ENCODE results near the gene ATP9B. TPM values are rescaled to one million over a fixed set of nuclear protein-coding genes. Genes with fewer than 3 reads are reported as not detected.
A peak's percentile ranks its signal among the peaks of the same experiment; 100 is the strongest.

ATP9B gene
- total and polyA plus RNA-seq, 10 of the 15 experiments (the other 5 are each of a cell fraction or from before 2014, with no cell fraction given): 0.74 to 20.7 (median 12.9) TPM

GRCh38 chr18:79395761-79396404 is 326.7 kb downstream of the ATP9B start, which contains the start of gene NFATC1:
Gene NFATC1, plus strand, starts transcription at chr18:79395930. Its CDS starts 295 bp downstream, at chr18:79396225.
- H3K36me3 ChIP-seq (ENCODE audit: control insufficient read depth in 2 of 2, insufficient read depth in 2 of 2, low read length in 1 of 2): no peaks in the 10 kb centered on the region
- BruUV-seq (replicated peaks): no TSS peak
- ATAC-seq (peak; percentile 6), DNase-seq (ENCODE audit: low read depth, low spot score) (no peak), FAIRE-seq (no peak)
- no peaks in the 10 kb centered on the region for H4K20me1 ChIP-seq (ENCODE audit: control insufficient read depth, insufficient read depth)
- H3K4me3 ChIP-seq: peak within 1 kb of the TSS; percentile 32; the same call in 1 of the 2 replicates
- WGBS (ENCODE audit: insufficient coverage, insufficient replicate concordance, low lambda C conversion rate, missing lambda C conversion rate): under 1% methylated on average over 49 of the region's 91 CpGs
- SMC1A ChIA-PET (ENCODE audit: uncharacterized antibody, unreplicated experiment): interaction anchor here (0.7 to 4.3 kb wide), 6 partner anchors 10 to 554 kb away, joined by 3 to 22 read pairs (median 4); no protein-coding TSS in a partner anchor
- H3K79me2 ChIP-seq (ENCODE audit: control insufficient read depth, insufficient read depth, low read length): no peaks in the 10 kb centered on the region
- H3K27ac ChIP-seq (ENCODE audit: control insufficient read depth, insufficient read depth): no peak within 1 kb of the TSS
- H3K9me3 ChIP-seq (replicated peaks; ENCODE audit: control insufficient read depth, insufficient read depth, low read length): no peaks in the 10 kb centered on the region
- POLR2A ChIA-PET: interaction anchor here (1.2 to 1.5 kb wide), 2 partner anchors 10 to 128 kb away, joined by 5 to 9 read pairs; no protein-coding TSS in a partner anchor
- H2AFZ ChIP-seq (ENCODE audit: control insufficient read depth, low read depth, low read length): peak within 1 kb of the TSS; percentile 12; the same call in 1 of the 2 replicates
- intact Hi-C loops (cut with micrococcal nuclease; ENCODE audit: unreplicated experiment) (loop anchor here (5.0 kb wide), 2 partner anchors 71 to 131 kb away; no protein-coding TSS in a partner anchor), in situ Hi-C loops (cut with MboI) (loop anchor here (10.0 kb wide), 1 partner anchor 559 kb away; the partner anchor contains the start of gene SLC66A2)
- RAD21 ChIA-PET (ENCODE audit: unreplicated experiment): interaction anchor here (0.7 to 4.4 kb wide), 11 partner anchors 10 to 247 kb away, joined by 3 to 38 read pairs (median 7); no protein-coding TSS in a partner anchor
- peak within 1 kb of the TSS; percentile 75 for H3K4me2 ChIP-seq (ENCODE audit: control insufficient read depth, insufficient read depth)
- no peak within 1 kb of the TSS; the same call in 1 of the 2 replicates for H3K9ac ChIP-seq (ENCODE audit: control insufficient read depth, insufficient read depth, low read length)
- peaks cover 16% of the 10 kb centered on the region for H3K4me1 ChIP-seq (ENCODE audit: control insufficient read depth, insufficient read depth, low read length)
- peaks cover 2 to 21% of the 10 kb centered on the region in 2 experiments; a peak in 3 of 4 replicates for H3K27me3 ChIP-seq (replicated peaks in 1 of 2; ENCODE audit: control insufficient read depth in 2 of 2, insufficient read depth in 2 of 2, low read length in 1 of 2)
- CTCF ChIA-PET: interaction anchor here (0.7 to 3.7 kb wide), 8 partner anchors 16 to 248 kb away, joined by 3 to 31 read pairs (median 6); no protein-coding TSS in a partner anchor
- TF ChIP-seq USF1 (IDR thresholded peaks at IDR 0.05; ENCODE audit: borderline replicate concordance, extremely low read length, insufficient read depth, low read depth, low read length) (no peak), ETV6 (conservative IDR thresholded peaks at IDR 0.05 in 1 of 2, IDR thresholded peaks at IDR 0.05 in 1 of 2; ENCODE audit: borderline replicate concordance in 1 of 2, low read depth in 1 of 2) (no peak), NR2C2 (IDR thresholded peaks at IDR 0.05; ENCODE audit: borderline replicate concordance, control insufficient read depth, insufficient read length, low read depth) (no peak), ELK1 (IDR thresholded peaks at IDR 0.05; ENCODE audit: low read depth, low read length) (no peak), ZSCAN29 (IDR thresholded peaks at IDR 0.05) (no peak), SREBF1 (IDR thresholded peaks at IDR 0.05; ENCODE audit: low read length) (no peak), MEF2A (IDR thresholded peaks at IDR 0.05; ENCODE audit: insufficient read depth, low read depth, low read length) (no peak), SUPT20H (IDR thresholded peaks at IDR 0.05; ENCODE audit: borderline replicate concordance, control insufficient read depth, low read depth, low read length) (no peak), PAX8 (IDR thresholded peaks at IDR 0.05) (no peak), BRCA1 (IDR thresholded peaks at IDR 0.05; ENCODE audit: low read depth, low read length) (no peak), YY1 (IDR thresholded peaks at IDR 0.05; ENCODE audit: low read depth, low read length) (no peak), POLR2A (IDR thresholded peaks at IDR 0.05; ENCODE audit: low read depth, low read length) (peak; percentile 58), TCF12 (IDR thresholded peaks at IDR 0.05; ENCODE audit: low read depth, low read length) (no peak), PRDM15 (CRISPR knock-in tag; IDR thresholded peaks at IDR 0.05) (no peak), IRF5 (IDR thresholded peaks at IDR 0.05; ENCODE audit: borderline replicate concordance) (no peak), CBX3 (IDR thresholded peaks at IDR 0.05; ENCODE audit: borderline replicate concordance, low read depth) (no peak)
